Measurements from ENCODE around the gene C10orf71. TPM values are rescaled to one million over a fixed set of nuclear protein-coding genes. Genes with fewer than 3 reads are reported as not detected.

The C10orf71 gene
- polyA plus RNA-seq, 1 of the 3 experiments (the other 2 are of a cell fraction) = not detected

DNA sequence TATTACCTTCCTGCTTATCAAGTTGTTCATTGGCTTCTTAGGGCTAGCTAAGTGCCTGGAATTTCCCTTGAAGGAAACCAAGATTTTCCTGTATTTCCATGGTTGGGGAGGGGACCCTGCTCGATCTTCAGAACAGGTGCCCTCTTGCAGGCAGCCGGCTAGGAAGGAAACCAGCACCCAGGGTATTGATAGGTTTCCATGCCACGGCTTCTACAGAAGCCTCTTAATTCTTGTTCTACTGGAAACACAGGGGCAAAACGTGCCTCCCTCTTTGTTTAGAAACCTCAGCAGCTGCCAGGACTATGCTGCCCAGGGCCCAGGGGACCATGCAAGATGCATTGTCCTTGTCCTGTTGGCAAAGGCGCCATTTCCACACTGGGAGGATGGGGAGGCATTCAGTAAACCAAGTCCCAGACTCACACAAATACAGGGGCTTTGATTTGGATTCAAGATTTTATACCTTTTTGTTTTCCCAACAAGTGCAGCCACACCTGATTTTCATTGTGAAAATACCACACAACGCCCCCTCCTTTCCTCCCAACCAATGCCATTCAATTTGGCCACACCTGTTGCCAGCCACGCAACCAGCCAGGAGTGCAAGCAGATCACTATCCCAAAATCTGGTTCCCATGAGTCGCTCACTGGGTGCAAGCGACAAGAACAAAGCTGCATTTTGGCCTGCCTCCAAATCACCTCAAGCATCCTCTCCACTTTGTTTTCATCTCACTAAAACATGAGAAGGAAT lies 29.6 kb downstream of the C10orf71 start:
- Histone ChIP-seq H2AFZ (ENCODE audit: low read depth) (no peak overlapping the region), H3K4me3 (ENCODE audit: low read depth in 2 of 2, low read length in 1 of 2) (no peak overlapping the region), H4K20me1 (ENCODE audit: insufficient read depth) (no peaks in the 10 kb centered on the region), H3K79me2 (ENCODE audit: insufficient read depth) (no peaks in the 10 kb centered on the region), H3K9ac (no peak overlapping the region), H3K27ac (ENCODE audit: low read depth in 2 of 2, low read length in 1 of 2) (no peak overlapping the region), H3K9me2 (no peaks in the 10 kb centered on the region), H3K27me3 (ENCODE audit: insufficient read depth) (no peaks in the 10 kb centered on the region), H3K36me3 (replicated peaks in 1 of 2; ENCODE audit: control insufficient read depth in 1 of 2, insufficient read depth in 2 of 2, low read length in 1 of 2) (no peaks in the 10 kb centered on the region), H3K4me1 (ENCODE audit: control insufficient read depth in 1 of 2, insufficient read depth in 2 of 2, low read depth in 1 of 2, low read length in 1 of 2) (no peaks in the 10 kb centered on the region; a peak in 1 of 4 replicates), H3F3A (replicated peaks; ENCODE audit: insufficient read depth) (no peaks in the 10 kb centered on the region), H3K9me3 (no peaks in the 10 kb centered on the region), H3K4me2 (no peak overlapping the region)
- ChIA-PET CTCF (interaction anchor here (1.0 to 2.0 kb wide), 3 partner anchors 25 to 184 kb away, joined by 3 to 5 read pairs (median 3); no protein-coding TSS in a partner anchor), POLR2A (no interaction called here)
- 26% methylated on average over 9 of the region's 9 CpGs for WGBS (ENCODE audit: low lambda C conversion rate)
- no peak for DNase-seq
- TF ChIP-seq MXI1 (IDR thresholded peaks at IDR 0.05; ENCODE audit: low read depth, low read length) = no peak
- TF ChIP-seq EP300 (IDR thresholded peaks at IDR 0.05; ENCODE audit: borderline replicate concordance in 1 of 2, low read depth in 1 of 2, low read length in 1 of 2) = no peak
- no peak for TF ChIP-seq RFX5 (IDR thresholded peaks at IDR 0.05; ENCODE audit: low read length)
- TF ChIP-seq FOSL2 (IDR thresholded peaks at IDR 0.05; ENCODE audit: borderline replicate concordance, low read depth) = no peak
- TF ChIP-seq POLR2AphosphoS5 (IDR thresholded peaks at IDR 0.05; ENCODE audit: low read depth, low read length) = no peak
- TF ChIP-seq IRF3 (IDR thresholded peaks at IDR 0.05; ENCODE audit: low read depth, low read length) = no peak
- TF ChIP-seq, protein P1, sequence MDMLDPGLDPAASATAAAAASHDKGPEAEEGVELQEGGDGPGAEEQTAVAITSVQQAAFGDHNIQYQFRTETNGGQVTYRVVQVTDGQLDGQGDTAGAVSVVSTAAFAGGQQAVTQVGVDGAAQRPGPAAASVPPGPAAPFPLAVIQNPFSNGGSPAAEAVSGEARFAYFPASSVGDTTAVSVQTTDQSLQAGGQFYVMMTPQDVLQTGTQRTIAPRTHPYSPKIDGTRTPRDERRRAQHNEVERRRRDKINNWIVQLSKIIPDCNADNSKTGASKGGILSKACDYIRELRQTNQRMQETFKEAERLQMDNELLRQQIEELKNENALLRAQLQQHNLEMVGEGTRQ (IDR thresholded peaks at IDR 0.05; ENCODE audit: borderline replicate concordance, low read depth, low read length) = no peak
- no peak for TF ChIP-seq FOXM1 (IDR thresholded peaks at IDR 0.05; ENCODE audit: low read depth)
- TF ChIP-seq TEAD4 (IDR thresholded peaks at IDR 0.05; ENCODE audit: borderline replicate concordance, insufficient read depth) = no peak
- TF ChIP-seq PBX3 (IDR thresholded peaks at IDR 0.05) = no peak
- TF ChIP-seq, protein P2, sequence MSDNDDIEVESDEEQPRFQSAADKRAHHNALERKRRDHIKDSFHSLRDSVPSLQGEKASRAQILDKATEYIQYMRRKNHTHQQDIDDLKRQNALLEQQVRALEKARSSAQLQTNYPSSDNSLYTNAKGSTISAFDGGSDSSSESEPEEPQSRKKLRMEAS (IDR thresholded peaks at IDR 0.05; ENCODE audit: low read depth) = no peak
- no peak for TF ChIP-seq TCF12 (IDR thresholded peaks at IDR 0.05)
- no peak for TF ChIP-seq MEF2A (IDR thresholded peaks at IDR 0.05; ENCODE audit: borderline replicate concordance, low read depth)
- no peak for TF ChIP-seq REST (IDR thresholded peaks at IDR 0.05; ENCODE audit: low read depth, low read length)
- no peak for TF ChIP-seq CTCF (IDR thresholded peaks at IDR 0.05)

Data from SK-N-SH (cell line).